ENCODE measurements around the gene NOL9.

- TF ChIP-seq CTCF (IDR thresholded peaks at IDR 0.05; ENCODE audit: insufficient read depth, low read depth, low read length) (no peak), EZH2 (IDR thresholded peaks at IDR 0.05; ENCODE audit: insufficient read depth, low read length) (no peak)
Measured at GRCh38 chr1:6508154-6508815, 46.0 kb downstream of the NOL9 start.

All from astrocyte (in vitro differentiated cells and primary cell).